Psoas muscle (tissue), 8 donors: ENCODE results near the gene DDX27. TPM values are rescaled to one million over a fixed set of nuclear protein-coding genes. Genes with fewer than 3 reads are reported as not detected.

Experiments used
- ATAC-seq, 4 donors: fragments of 200-7000 bp; cut with Tn5 transposase; one replicate each; pipeline ENCODE4 v1.9.1; 2020; ENCODE audit warnings: moderate library complexity in 3 of 4, mild to moderate bottlenecking in 2 of 4
- DNase-seq, 2 donors: peaks; one replicate each; pipeline ENCODE4 v3.0.0-alpha.2; 2020
- H3K27ac ChIP-seq: fragments of 200-600 bp; one replicate; pipeline ENCODE4 v1.8.0; 2022
- H3K27me3 ChIP-seq, 3 donors: fragments of 200-600 bp in 1 of 3; one replicate each; pipeline versions ENCODE4 v1.6.1 to v1.8.0; 2013 to 2022; ENCODE audit warnings: low read length in 2 of 3, mild to moderate bottlenecking in 2 of 3, moderate library complexity in 1 of 3; ENCODE audit not compliant: insufficient read depth in 3 of 3
- H3K36me3 ChIP-seq, 2 donors: fragments of 200-600 bp in 1 of 2; one replicate each; pipeline versions ENCODE4 v1.6.1 to v1.8.0; 2013 to 2022; ENCODE audit warnings: low read depth in 1 of 2, mild to moderate bottlenecking in 1 of 2, moderate library complexity in 1 of 2; ENCODE audit not compliant: insufficient read depth in 1 of 2
- H3K4me1 ChIP-seq: fragments of 200-600 bp; one replicate; pipeline ENCODE4 v1.8.0; 2022
- H3K4me3 ChIP-seq: fragments of 200-600 bp; one replicate; pipeline ENCODE4 v1.8.0; 2022; ENCODE audit warnings: mild to moderate bottlenecking
- H3K9me3 ChIP-seq: fragments of 200-600 bp; one replicate; pipeline ENCODE4 v1.8.0; 2022
- CTCF ChIP-seq: fragments of 200-600 bp; IDR thresholded peaks from one replicate; pipeline ENCODE4 v1.8.0; 2022; ENCODE audit warnings: antibody characterized with exemption
- WGBS, 3 donors: extraction: QIAGEN DNeasy Blood & Tissue Kit; methylation state at CpG; one replicate each; pipeline versions ENCODE4 v1.1.6 to v1.1.7; 2013; 5-methylcytosine and 5-hydroxymethylcytosine counted together
- intact Hi-C, 2 donors: fragments of 100-400 bp; cut with DNase I; formaldehyde crosslinking; loops; one replicate each; pipeline versions ENCODE4 v1.11.0 to v1.14.2; 2022
- polyA plus RNA-seq, 3 donors: library from polyadenylated mRNA; stranded (reverse); fragments of 200-250 nt; gene quantifications; one replicate each; pipeline ENCODE4 v1.2.3, GENCODE V29; 2013
- total RNA-seq, 4 donors: library from RNA; stranded (reverse); fragmentation: NEBNext Ultra II Directional in 2 of 4; extraction: Animal tissue kit (Norgen Biotek cat#: 25700) in 2 of 4; gene quantifications; one replicate each; pipeline versions ENCODE4 v1.2.1 to v1.2.4, GENCODE V29; 2021 to 2023
- donor health status: healthy with polysubstance abuse.
- donor health status: DM: no; HTN: no; CAD: no; lungs with moderate emphysema.
- donor health status: Bipolar disorder and iron deficiency.
- donor health status: healthy.
- donor health status: DM: yes; HTN: yes; CAD: no.
- donor health status: DM: no; HTN: no; CAD: no.
- donor health status: DM: no; HTN: no; CAD: no.
- donor health status: DM: yes; HTN: yes; CAD: no.

The DDX27 gene
- total and polyA plus RNA-seq, 7 donors: 19.4 to 62.9 (median 30.5) TPM

GRCh38 chr20:49273696-49274277 is 54.6 kb downstream of the DDX27 start:
- TF ChIP-seq CTCF: no peak
- H3K4me1 ChIP-seq: peaks cover 41% of the 10 kb centered on the region

GRCh38 chr20:49275216-49275615 is 56.0 kb downstream of the DDX27 start:
- intact Hi-C loops: no loop called here
- TF ChIP-seq CTCF: no peak
- DNase-seq (no peak), ATAC-seq (no peak)
- H3K27me3 ChIP-seq: no peaks in the 10 kb centered on the region
- 76 to 92% (median 87%) methylated on average over 4 of the region's 4 CpGs for WGBS, 3 donors
- H3K4me3 ChIP-seq: no peak overlapping the region
- no peak overlapping the region for H3K27ac ChIP-seq
- H3K9me3 ChIP-seq: no peaks in the 10 kb centered on the region
- peaks cover 40% of the 10 kb centered on the region for H3K4me1 ChIP-seq
- peaks cover 9 to 66% of the 10 kb centered on the region in 2 donors for H3K36me3 ChIP-seq

More at GRCh38 chr20:49273696-49274277, 54.6 kb downstream of the DDX27 start:
- H3K4me3 ChIP-seq: no peak overlapping the region
- ATAC-seq: no peak
- no peak overlapping the region for H3K27ac ChIP-seq
- intact Hi-C loops: no loop called here
- no peak for DNase-seq
- 90 to 93% (median 91%) methylated on average over 8 of the region's 8 CpGs for WGBS, 3 donors
- H3K9me3 ChIP-seq: no peaks in the 10 kb centered on the region
- no peaks in the 10 kb centered on the region for H3K27me3 ChIP-seq
- H3K36me3 ChIP-seq: peaks cover 3 to 68% of the 10 kb centered on the region in 2 donors

- H3K27me3 ChIP-seq: no peaks in the 10 kb centered on the region
- WGBS, 3 donors: 66 to 73% (median 72%) methylated on average over 2 of the region's 2 CpGs
- H3K27ac ChIP-seq: peak overlapping the region; percentile 92
- TF ChIP-seq CTCF: no peak
- ATAC-seq: no peak
- no peaks in the 10 kb centered on the region for H3K9me3 ChIP-seq
- DNase-seq: no peak
- peaks cover 40% of the 10 kb centered on the region for H3K4me1 ChIP-seq
- peak overlapping the region; percentile 84 for H3K4me3 ChIP-seq
- peaks cover 13 to 66% of the 10 kb centered on the region in 2 donors for H3K36me3 ChIP-seq
- intact Hi-C loops: no loop called here
These were observed 56.4 kb downstream of the DDX27 start for GRCh38 chr20:49275636-49276035.

GRCh38 chr20:49276161-49276960 is 57.1 kb downstream of the DDX27 start:
- 29 to 39% (median 34%) methylated on average over 3 of the region's 3 CpGs for WGBS, 3 donors
- H3K9me3 ChIP-seq: no peaks in the 10 kb centered on the region
- TF ChIP-seq CTCF: no peak
- H3K27ac ChIP-seq: peak overlapping the region; percentile 92
- peaks cover 18 to 66% of the 10 kb centered on the region in 2 donors for H3K36me3 ChIP-seq
- intact Hi-C loops: no loop called here
- peak overlapping the region; percentile 84 for H3K4me3 ChIP-seq
- no peaks in the 10 kb centered on the region for H3K27me3 ChIP-seq
- ATAC-seq: no peak
- H3K4me1 ChIP-seq: peaks cover 46% of the 10 kb centered on the region
- DNase-seq: no peak
